IPS-NIHi11 (cell line): ENCODE data around the gene SYS1.
A peak's percentile ranks its signal among the peaks of the same experiment; 100 is the strongest.

Experiments
- DNase-seq: peaks from one replicate; pipeline ENCODE4 v3.0.0; 2012; ENCODE audit warnings: mixed read lengths, low spot score

Gene SYS1

GRCh38 chr20:45387274-45387673, 24.3 kb downstream of the SYS1 start:
- no peak for DNase-seq

GRCh38 chr20:45390931-45391330, 28.0 kb downstream of the SYS1 start:
- no peak for DNase-seq

- no peak for DNase-seq
Observed at GRCh38 chr20:45391559-45391958, 28.6 kb downstream of the SYS1 start.

GRCh38 chr20:45392733-45393132, 29.8 kb downstream of the SYS1 start:
- DNase-seq = no peak

- DNase-seq = no peak
Observed at GRCh38 chr20:45394221-45395113, 31.5 kb downstream of the SYS1 start.

- no peak for DNase-seq
Observed at GRCh38 chr20:45395114-45395415, 32.1 kb downstream of the SYS1 start.

GRCh38 chr20:45399018-45399417, 36.1 kb downstream of the SYS1 start:
- no peak for DNase-seq

- no peak for DNase-seq
Observed at GRCh38 chr20:45400346-45401031, 37.5 kb downstream of the SYS1 start.

GRCh38 chr20:45402946-45403345, 40.0 kb downstream of the SYS1 start:
- DNase-seq = no peak

- DNase-seq = no peak
Observed at GRCh38 chr20:45404438-45404837, 41.5 kb downstream of the SYS1 start.

GRCh38 chr20:45405571-45406259, 42.8 kb downstream of the SYS1 start:
- peak; percentile 66 for DNase-seq

- DNase-seq = peak; percentile 86
Observed at GRCh38 chr20:45406260-45407066, 43.5 kb downstream of the SYS1 start.

GRCh38 chr20:45407067-45407745, 44.2 kb downstream of the SYS1 start:
- peak; percentile 66 for DNase-seq

- no peak for DNase-seq
Observed at GRCh38 chr20:45407783-45408645, 45.1 kb downstream of the SYS1 start, which contains the start of gene DBNDD2. Gene DBNDD2, plus strand, starts transcription at chr20:45408289. Its CDS starts 179 bp downstream, at chr20:45408468.

GRCh38 chr20:45408646-45409213, 45.8 kb downstream of the SYS1 start:
- no peak for DNase-seq

GRCh38 chr20:45409521-45410272, 46.7 kb downstream of the SYS1 start:
- DNase-seq = no peak

GRCh38 chr20:45410887-45411286, 47.9 kb downstream of the SYS1 start:
- DNase-seq = no peak

- no peak for DNase-seq
Observed at GRCh38 chr20:45412653-45413052, 49.7 kb downstream of the SYS1 start.

GRCh38 chr20:45413479-45413878, 50.5 kb downstream of the SYS1 start:
- no peak for DNase-seq
